ENCODE measurements around the gene DNASE1L3.

The DNASE1L3 gene

GRCh38 chr3:58157700-58158099 is 53.1 kb downstream of the DNASE1L3 start:
- no peak for DNase-seq (ENCODE audit: low spot score)

- no peak for DNase-seq (ENCODE audit: low spot score)
Observed at GRCh38 chr3:58155838-58156237, 54.9 kb downstream of the DNASE1L3 start.

DNA sequence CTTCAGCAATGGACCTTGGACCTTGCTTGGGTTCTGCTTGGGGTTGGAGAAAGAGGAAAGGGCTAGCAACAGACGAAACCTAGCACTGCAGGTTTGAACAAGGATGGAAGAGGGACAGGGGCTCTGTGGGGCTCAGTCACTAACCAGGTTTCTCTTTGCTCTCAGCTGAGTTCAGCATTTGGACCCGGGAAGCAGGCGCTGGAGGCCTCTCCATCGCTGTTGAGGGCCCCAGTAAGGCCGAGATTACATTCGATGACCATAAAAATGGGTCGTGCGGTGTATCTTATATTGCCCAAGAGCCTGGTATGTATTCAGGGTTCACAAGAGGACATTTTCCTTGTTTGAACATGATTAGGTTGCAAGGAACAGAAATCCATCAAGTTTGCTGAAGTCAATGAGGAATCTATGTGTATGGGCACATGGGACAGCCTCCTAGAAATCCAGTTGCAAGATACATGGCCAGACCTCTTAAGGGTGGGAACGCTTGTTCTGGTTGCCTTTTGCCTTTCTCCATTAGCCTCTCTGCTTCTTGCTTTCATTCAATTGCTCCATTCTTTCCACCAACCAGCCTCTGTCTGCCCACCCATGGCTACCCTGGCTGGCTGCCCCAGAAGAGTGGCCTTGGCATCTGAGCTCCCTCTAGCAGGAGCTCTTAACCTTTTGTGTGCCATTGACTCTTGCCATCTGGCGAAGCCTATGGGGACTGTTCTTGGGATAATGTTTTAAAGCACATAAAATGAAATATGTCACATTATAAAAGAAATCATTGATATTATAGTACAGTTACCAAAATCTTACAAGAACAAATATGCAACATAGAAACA is 55.9 kb downstream of the DNASE1L3 start:
- peak; percentile 35 for DNase-seq (ENCODE audit: low spot score)

- no peak for DNase-seq (ENCODE audit: low spot score)
Observed at GRCh38 chr3:58153371-58153770, 57.4 kb downstream of the DNASE1L3 start.

DNA sequence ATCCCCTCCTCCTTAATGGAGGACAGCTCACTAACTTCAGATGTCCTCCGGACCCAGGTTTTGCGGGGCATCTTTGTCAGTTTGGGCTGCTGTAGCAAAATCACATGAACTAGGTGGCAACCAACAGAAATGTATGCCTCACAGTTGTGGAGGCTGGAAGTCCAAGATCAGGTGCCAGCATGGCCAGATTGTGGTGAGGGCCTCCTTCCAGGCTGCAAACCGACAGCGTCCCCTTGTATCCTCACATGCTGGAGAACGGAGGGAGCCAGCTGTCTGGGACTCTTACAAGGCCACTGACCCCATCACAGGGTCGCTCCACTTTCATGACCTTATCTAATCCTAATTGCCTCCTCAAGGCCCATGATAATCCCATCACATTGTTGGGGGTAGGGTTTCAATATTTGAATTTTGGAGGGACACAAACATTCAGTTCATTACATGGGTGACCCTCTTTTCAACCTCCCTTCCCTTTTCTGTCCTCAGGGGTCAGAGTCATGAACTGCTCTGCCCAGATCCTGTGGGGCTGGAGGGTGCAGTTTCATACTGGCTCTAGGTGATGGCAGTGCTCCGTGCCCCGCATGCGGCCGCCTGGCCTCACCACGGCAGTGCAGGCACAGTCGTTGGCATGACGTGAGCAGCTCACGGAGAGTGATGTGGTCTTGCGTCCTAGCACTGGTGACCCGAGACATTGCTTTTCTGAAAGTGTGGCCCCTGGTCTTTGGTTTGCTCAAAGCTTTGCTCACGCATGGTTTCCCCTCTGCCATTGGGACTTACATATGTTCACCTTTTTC is 58.4 kb downstream of the DNASE1L3 start:
- DNase-seq (ENCODE audit: low spot score) = no peak

DNA sequence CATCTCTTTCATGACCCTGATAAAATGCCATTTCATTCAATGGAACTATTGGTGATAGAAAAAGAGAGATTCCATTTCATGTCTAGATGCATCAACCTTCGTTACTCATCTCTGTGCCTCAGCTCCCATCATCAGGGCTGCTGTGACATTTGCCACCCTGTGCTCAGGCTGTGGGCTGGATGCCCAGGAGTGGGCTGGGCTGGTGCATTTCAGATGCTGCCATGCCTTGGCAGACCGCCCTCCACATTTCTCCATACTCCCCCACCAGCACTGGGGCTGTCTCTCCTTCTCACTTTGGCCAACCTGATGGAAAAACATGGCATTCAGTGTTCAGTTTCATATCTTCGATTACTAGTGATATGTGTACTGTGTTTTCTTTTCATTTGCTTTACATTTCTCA is 59.1 kb downstream of the DNASE1L3 start:
- peak; percentile 87 for DNase-seq (ENCODE audit: low spot score)

DNA sequence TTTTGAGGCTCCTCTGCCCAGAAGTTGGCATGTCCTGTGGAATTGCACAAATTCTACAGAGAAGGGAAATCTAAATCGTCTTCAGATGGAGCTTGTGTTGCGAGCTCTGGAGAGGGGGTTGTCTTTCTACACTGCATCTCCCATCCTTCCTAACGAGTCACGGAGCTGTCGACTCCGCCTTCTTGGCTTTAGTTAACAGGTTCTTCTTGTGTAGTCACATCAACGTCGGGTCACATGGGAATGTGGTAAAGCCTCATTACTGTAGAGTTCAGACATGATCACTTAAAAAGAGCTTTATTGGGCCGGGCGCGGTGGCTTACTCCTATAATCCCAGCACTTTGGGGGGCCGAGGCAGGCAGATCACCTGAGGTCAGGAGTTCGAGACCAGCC is 60.0 kb downstream of the DNASE1L3 start:
- DNase-seq (ENCODE audit: low spot score) = no peak

- DNase-seq (ENCODE audit: low spot score) = no peak
Observed at GRCh38 chr3:58150130-58150809, 60.5 kb downstream of the DNASE1L3 start.

DNA sequence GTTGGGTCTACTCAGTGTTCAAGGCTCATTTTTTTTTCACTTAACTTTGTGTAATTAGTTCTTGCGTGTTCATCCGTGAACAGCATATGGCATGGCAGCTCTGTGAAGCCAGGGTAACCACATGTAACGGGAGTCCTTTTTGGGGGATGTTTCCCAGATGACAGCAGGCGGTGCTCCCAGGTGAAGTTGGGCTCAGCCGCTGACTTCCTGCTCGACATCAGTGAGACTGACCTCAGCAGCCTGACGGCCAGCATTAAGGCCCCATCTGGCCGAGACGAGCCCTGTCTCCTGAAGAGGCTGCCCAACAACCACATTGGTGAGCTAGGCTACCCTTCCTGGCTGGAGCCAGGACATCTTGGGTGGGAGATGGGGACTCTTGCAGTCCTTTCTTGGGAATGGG is 62.7 kb downstream of the DNASE1L3 start:
- DNase-seq (ENCODE audit: low spot score) = no peak

DNA sequence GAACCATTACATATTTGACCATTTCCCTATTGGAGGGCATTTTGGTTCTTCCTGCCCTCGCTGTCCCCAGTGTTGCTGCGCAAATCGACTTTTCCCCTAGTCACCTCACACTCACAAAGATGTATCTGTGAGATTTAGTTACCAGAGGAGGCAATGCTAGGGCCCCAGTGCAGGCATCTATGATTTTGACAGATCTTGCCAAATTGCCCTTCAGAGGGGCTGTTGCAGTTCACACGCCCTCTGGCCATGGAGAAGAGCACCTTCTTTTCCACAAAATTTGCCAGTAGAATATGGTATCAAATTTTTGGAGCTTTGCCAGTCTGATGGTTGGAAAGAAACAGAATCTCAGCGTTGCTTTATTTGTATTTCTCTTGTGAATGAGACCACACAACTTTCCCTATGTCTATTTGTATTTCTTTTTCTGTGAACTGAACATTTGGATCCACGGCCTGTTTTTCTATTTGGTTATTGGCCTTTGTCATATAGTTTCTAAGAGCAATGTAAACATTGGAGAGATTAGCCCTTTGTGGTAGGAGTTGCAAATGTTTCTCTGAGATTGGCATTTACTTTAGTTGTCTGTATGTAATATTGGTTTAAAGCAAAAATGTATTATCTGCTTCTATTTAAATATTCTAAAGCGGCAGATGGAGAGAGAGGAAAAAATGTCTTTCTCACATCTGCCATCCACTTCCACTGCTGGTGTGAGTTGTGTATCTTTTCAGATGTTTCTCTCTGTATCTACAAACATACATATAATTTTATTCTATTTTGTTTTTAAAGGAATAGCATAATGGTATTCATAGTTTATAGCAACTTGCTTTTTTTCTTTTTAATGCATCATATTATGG is 66.1 kb downstream of the DNASE1L3 start:
- no peak for DNase-seq (ENCODE audit: low spot score)

- no peak for DNase-seq (ENCODE audit: low spot score)
Observed at GRCh38 chr3:58143417-58144055, 67.2 kb downstream of the DNASE1L3 start.
